Measurements from ENCODE around the gene IRF1.

Gene IRF1

GRCh38 chr5:132461569-132462070, 29.0 kb downstream of the IRF1 start:
- DNase-seq (ENCODE audit: low read depth in 2 of 2), result no peak

- DNase-seq (ENCODE audit: low read depth in 2 of 2), result no peak
Observed at GRCh38 chr5:132460846-132461568, 29.6 kb downstream of the IRF1 start.

- no peak for DNase-seq (ENCODE audit: low read depth in 2 of 2)
Observed at GRCh38 chr5:132459983-132460838, 30.4 kb downstream of the IRF1 start.

- DNase-seq (ENCODE audit: low read depth in 2 of 2), result no peak
Observed at GRCh38 chr5:132459031-132459982, 31.3 kb downstream of the IRF1 start.

GRCh38 chr5:132458651-132459030, 31.9 kb downstream of the IRF1 start:
- DNase-seq (ENCODE audit: low read depth in 2 of 2), result no peak

- no peak for DNase-seq (ENCODE audit: low read depth in 2 of 2)
Observed at GRCh38 chr5:132458226-132458560, 32.4 kb downstream of the IRF1 start.

- no peak for DNase-seq (ENCODE audit: low read depth in 2 of 2)
Observed at GRCh38 chr5:132457371-132458225, 33.0 kb downstream of the IRF1 start.

- no peak for DNase-seq (ENCODE audit: low read depth in 2 of 2)
Observed at GRCh38 chr5:132456987-132457361, 33.6 kb downstream of the IRF1 start.

GRCh38 chr5:132456296-132456986, 34.1 kb downstream of the IRF1 start:
- DNase-seq (ENCODE audit: low read depth in 2 of 2), result no peak

GRCh38 chr5:132455614-132456115, 34.9 kb downstream of the IRF1 start:
- DNase-seq (ENCODE audit: low read depth in 2 of 2), result no peak

GRCh38 chr5:132454361-132454760, 36.2 kb downstream of the IRF1 start:
- no peak for DNase-seq (ENCODE audit: low read depth in 2 of 2)

GRCh38 chr5:132451387-132451786, 39.2 kb downstream of the IRF1 start:
- DNase-seq (ENCODE audit: low read depth in 2 of 2), result no peak

- no peak for DNase-seq (ENCODE audit: low read depth in 2 of 2)
Observed at GRCh38 chr5:132449060-132449459, 41.5 kb downstream of the IRF1 start.

GRCh38 chr5:132447196-132447595, 43.4 kb downstream of the IRF1 start:
- no peak for DNase-seq (ENCODE audit: low read depth in 2 of 2)

- DNase-seq (ENCODE audit: low read depth in 2 of 2), result no peak
Observed at GRCh38 chr5:132446621-132447020, 44.0 kb downstream of the IRF1 start.

- DNase-seq (ENCODE audit: low read depth in 2 of 2), result no peak
Observed at GRCh38 chr5:132445930-132446329, 44.6 kb downstream of the IRF1 start.

- DNase-seq (ENCODE audit: low read depth in 2 of 2), result no peak
Observed at GRCh38 chr5:132445640-132445923, 45.0 kb downstream of the IRF1 start.

- DNase-seq (ENCODE audit: low read depth in 2 of 2), result no peak
Observed at GRCh38 chr5:132444841-132445639, 45.5 kb downstream of the IRF1 start.

- no peak for DNase-seq (ENCODE audit: low read depth in 2 of 2)
Observed at GRCh38 chr5:132444061-132444460, 46.5 kb downstream of the IRF1 start.
